T-helper 17 cell (primary cell): Measurements from ENCODE around the gene KMT2A. TPM values are rescaled to one million over a fixed set of nuclear protein-coding genes. Genes with fewer than 3 reads are reported as not detected.
"Not testable (repeated sequence)": the region's sequence is repeated elsewhere in the genome, so short reads cannot be mapped to it uniquely, and the experiment has no call there.

Source experiments
- ATAC-seq: fragments of 150-1000 bp; cut with Tn5 transposase; 2 replicates; pipeline ENCODE4 v1.10.0; 2021; ENCODE audit warnings: mild to moderate bottlenecking, moderate library complexity
- DNase-seq, 3 donors: peaks; one replicate each; pipeline versions ENCODE4 v3.0.0 to v3.0.0-alpha.2; 2020 to 2021
- H3K9me3 ChIP-seq: one replicate; pipeline ENCODE4 v1.7.0; 2013; ENCODE audit warnings: low read length, mild to moderate bottlenecking; ENCODE audit not compliant: control insufficient read depth, poor library complexity, severe bottlenecking
- H3K27ac Mint-ChIP-seq: one replicate; pipeline ENCODE4 v1.8.0; 2022; ENCODE audit warnings: mild to moderate bottlenecking, moderate library complexity, mixed read lengths
- H3K27me3 Mint-ChIP-seq: one replicate; pipeline ENCODE4 v1.8.0; 2022; ENCODE audit warnings: mixed read lengths
- H3K36me3 Mint-ChIP-seq: one replicate; pipeline ENCODE4 v1.8.0; 2022; ENCODE audit warnings: low read depth, mixed read lengths
- H3K4me1 Mint-ChIP-seq: one replicate; pipeline ENCODE4 v1.8.0; 2022; ENCODE audit warnings: mild to moderate bottlenecking, mixed read lengths
- H3K4me3 Mint-ChIP-seq: one replicate; pipeline ENCODE4 v1.8.0; 2022; ENCODE audit warnings: mild to moderate bottlenecking, moderate library complexity, mixed read lengths
- total RNA-seq, 4 donors: library from RNA in 2 of 4; stranded (reverse) in 2 of 4; gene quantifications; one replicate each; pipeline ENCODE4 v1.2.3 and lab custom pipeline; 2022 to 2026

Gene KMT2A
- total RNA-seq, 2 donors from 2014 or later: 156 to 178 TPM

DNA sequence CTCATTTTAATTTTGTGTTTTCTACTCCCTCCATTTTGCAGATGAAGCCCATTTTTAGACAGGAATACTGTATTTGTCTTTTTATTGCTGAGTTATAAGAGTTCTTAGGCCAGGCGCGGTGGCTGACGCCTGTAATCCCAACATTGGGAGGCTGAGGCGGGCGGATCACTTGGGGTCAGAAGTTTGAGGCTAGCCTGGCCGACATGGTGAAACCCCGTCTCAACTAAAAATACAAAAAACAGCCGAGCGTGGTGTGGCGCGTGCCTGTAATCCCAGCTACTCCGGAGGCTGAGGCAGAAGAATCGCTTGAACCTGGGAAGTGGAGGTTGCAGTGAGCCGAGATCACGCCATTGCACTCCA is 135.4 kb downstream of the KMT2A start:
- not testable (repeated sequence) for ATAC-seq, H3K9me3 ChIP-seq, H3K36me3 Mint-ChIP-seq, DNase-seq, H3K27me3 Mint-ChIP-seq
- Mint-ChIP-seq H3K4me1 (peaks cover 31% of the 10 kb centered on the region), H3K27ac (peak overlapping the region; percentile 99), H3K4me3 (peak overlapping the region; percentile 99)

DNA sequence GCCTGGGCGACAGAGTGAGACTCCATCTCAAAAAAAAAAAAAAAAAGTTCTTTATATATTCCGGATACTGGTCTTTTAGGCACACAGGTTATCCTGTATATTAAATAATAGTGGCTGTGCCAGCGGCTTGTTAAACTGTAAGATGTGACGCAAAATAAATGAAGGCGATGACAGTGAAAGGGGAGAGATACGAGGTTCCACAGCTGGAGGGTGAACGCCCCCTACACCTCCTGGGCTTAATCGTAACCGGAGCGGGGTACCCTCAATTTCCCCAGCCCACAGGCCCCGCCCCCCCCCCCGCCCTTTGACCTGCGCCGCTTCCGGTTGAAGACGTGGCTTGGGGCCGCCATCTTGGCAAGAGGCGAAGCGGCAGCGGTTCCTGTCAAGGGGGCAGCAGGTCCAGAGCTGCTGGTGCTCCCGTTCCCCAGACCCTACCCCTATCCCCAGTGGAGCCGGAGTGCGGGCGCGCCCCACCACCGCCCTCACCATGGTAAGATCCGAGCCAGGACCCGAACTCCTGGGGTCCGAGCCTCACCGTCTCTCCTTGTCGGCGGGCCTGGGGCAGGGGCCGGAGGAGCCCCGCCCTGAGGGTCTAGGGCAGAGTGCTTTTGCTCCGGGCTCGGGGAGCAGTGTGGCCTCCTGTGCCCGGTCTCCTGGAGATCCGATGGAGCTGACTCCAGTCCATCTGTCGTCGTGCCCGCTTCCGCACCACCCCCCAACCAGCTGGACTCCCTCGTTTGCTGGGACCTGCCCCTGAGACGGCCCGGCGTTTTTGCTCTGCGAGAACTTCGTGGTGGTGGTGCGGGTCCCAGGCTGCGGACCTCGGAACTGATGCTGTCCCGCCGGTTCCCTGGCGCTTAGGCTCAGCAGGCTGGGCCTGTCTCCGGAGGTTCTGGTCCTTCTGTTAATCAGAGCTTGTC is 136.0 kb downstream of the KMT2A start, which contains the start of gene ARCN1:
ARCN1 (plus strand) TSS at position 349 of the 920 bp plus-strand sequence; CDS start at position 488, 139 bp downstream.
- H3K9me3 ChIP-seq: no peaks in the 10 kb centered on the region
- peaks cover 2% of the 10 kb centered on the region for H3K36me3 Mint-ChIP-seq
- DNase-seq: peak; percentile 58 to 71 (median 66)
- ATAC-seq: peak; percentile 85
- H3K4me3 Mint-ChIP-seq: peak within 1 kb of the TSS; percentile 99
- H3K27me3 Mint-ChIP-seq: no peaks in the 10 kb centered on the region
- H3K4me1 Mint-ChIP-seq: peaks cover 34% of the 10 kb centered on the region
- peak within 1 kb of the TSS; percentile 99 for H3K27ac Mint-ChIP-seq

DNA sequence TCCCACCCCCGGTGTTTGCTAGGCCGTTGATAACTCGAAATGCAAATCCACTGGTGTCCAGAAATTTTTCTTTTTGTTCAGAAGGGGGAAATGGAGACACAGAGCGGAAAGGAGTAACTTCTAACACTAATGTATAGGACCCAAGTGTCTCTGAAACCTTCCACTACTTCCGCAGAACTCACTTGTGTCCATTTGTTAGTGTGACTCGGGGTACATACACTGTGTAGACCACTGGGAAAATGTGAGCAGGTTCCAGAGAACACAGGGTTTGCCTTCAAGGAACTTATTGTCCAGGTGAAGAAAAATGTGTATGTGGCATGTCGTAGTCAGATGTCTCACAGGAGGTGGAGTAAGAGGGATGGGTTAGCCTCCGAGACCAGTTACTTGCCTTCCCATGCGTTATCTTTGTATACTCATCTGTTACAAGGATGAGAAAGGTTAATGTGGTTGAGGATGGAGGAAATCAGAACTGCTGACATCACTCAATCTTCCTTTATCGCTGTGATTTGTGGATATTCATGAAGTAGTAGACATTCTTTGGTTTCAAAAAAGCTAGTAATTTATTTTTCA is 136.8 kb downstream of the KMT2A start:
- H3K4me3 Mint-ChIP-seq: peak overlapping the region; percentile 99
- ATAC-seq: peak; percentile 65
- H3K9me3 ChIP-seq: no peaks in the 10 kb centered on the region
- H3K27me3 Mint-ChIP-seq: no peaks in the 10 kb centered on the region
- peak overlapping the region; percentile 99 for H3K27ac Mint-ChIP-seq
- no peak for DNase-seq
- peaks cover 38% of the 10 kb centered on the region for H3K4me1 Mint-ChIP-seq
- H3K36me3 Mint-ChIP-seq: peaks cover 2% of the 10 kb centered on the region

DNA sequence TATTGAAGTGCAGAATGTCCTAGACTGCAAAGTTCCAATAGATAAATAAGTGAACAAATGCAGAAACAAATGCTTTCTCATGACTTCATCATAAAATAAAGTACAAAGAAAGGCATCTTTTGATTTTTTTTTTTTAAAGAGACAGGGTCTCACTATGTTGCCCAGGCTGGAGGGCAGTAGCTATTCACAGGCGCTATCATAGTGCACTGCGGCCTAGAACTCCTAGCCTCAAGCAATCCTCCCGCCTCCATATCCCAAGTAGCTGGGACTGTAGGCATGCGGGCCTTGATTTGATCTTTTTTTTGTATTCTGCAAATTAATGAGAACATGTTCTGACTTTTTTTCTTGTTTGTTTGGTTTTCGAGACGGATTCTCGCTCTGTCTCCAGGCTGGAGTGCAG is 138.3 kb downstream of the KMT2A start:
- H3K9me3 ChIP-seq: no peaks in the 10 kb centered on the region
- no peak overlapping the region for H3K27ac Mint-ChIP-seq
- peak overlapping the region; percentile 70 for H3K4me3 Mint-ChIP-seq
- no peak for ATAC-seq
- H3K27me3 Mint-ChIP-seq: no peaks in the 10 kb centered on the region
- peaks cover 2% of the 10 kb centered on the region for H3K36me3 Mint-ChIP-seq
- no peak for DNase-seq
- peaks cover 42% of the 10 kb centered on the region for H3K4me1 Mint-ChIP-seq

Other genes starting within 250 kb of the KMT2A start
- 10 to 100 TPM; 79.9 to 84.0 TPM for gene JAML, start 211.5 kb upstream of the KMT2A start, total RNA-seq
- 10 to 100 TPM; 24.5 to 26.4 TPM for gene MPZL3, start 184.1 kb upstream of the KMT2A start, total RNA-seq
- gene MPZL2, start 172.2 kb upstream of the KMT2A start, total RNA-seq: under 1 TPM; 0.50 to 0.99 TPM
- gene CD3E, start 131.8 kb upstream of the KMT2A start, total RNA-seq: 100 to 1,000 TPM; 511 to 544 TPM
- gene CD3D, start 93.8 kb upstream of the KMT2A start, total RNA-seq: 100 to 1,000 TPM; 313 to 354 TPM
- gene CD3G, start 92.1 kb upstream of the KMT2A start, total RNA-seq: 100 to 1,000 TPM; 156 to 170 TPM
- gene UBE4A, start 76.9 kb upstream of the KMT2A start, total RNA-seq: 10 to 100 TPM; 39.4 to 43.5 TPM
- gene ATP5MG, start 34.9 kb upstream of the KMT2A start, total RNA-seq: 100 to 1,000 TPM; 183 to 184 TPM
- gene TTC36, start 91.0 kb downstream of the KMT2A start, total RNA-seq: under 1 TPM in 1 of 2 donors, not detected in 1; 0.55 TPM
- 1 to 10 TPM; 9.2 to 10.0 TPM for gene TMEM25, start 94.7 kb downstream of the KMT2A start, total RNA-seq
- gene IFT46, start 129.4 kb downstream of the KMT2A start, total RNA-seq: 1 to 10 TPM; 5.2 to 5.7 TPM
- 10 to 100 TPM; 86.2 to 87.5 TPM for gene ARCN1, start 135.9 kb downstream of the KMT2A start, total RNA-seq
- gene PHLDB1, start 171.1 kb downstream of the KMT2A start, total RNA-seq: 1 to 10 TPM; 1.8 to 2.6 TPM
- gene TREH, start 243.2 kb downstream of the KMT2A start, total RNA-seq: not detected